ENCODE results near the gene SCAP.
"Not testable (repeated sequence)": the region's sequence is repeated elsewhere in the genome, so short reads cannot be mapped to it uniquely, and the experiment has no call there.

Gene SCAP

DNA sequence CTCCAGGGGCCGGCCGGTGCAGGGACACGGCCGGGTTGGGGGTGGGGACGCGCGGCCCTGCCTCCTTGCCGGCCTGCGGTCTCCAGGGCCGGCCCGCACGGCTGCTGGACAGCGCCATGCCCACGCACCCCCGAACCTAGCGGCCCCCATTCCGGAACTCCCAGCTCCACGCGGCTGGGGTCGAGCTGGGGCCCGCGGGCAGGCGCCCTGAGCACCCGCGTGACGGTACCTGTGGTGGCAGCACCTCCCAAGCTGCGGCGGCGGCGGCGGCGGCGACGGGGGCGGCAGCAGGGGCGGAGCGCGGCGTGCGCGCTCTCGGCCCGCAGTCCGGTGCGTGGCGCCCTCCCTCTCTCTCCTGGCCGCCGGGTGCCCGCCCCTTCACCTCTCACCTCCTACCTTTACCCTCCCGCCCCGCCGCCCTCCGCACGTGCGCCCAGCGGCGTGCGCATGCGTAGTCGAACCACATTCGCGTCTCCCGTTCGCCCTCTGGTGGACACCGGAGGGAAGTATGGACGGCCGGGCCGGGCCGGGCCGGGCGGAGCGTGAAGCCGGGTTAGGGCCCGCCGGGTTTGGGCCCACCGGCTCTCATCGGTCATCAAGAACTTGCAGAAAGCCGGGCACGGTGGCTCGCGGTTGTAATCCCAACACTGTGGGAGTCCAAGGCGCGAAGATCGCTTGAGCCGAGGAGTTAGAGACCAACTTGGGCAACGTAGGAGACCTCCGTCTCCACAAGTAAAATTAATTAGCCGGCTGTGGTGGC, at the start of gene SCAP:
Gene SCAP, minus strand, starts transcription at position 372 of the 760 bp plus-strand sequence. CDS start 32,948 bp downstream, outside the sequence.
- peak; percentile 91 for DNase-seq (ENCODE audit: low read depth)

DNA sequence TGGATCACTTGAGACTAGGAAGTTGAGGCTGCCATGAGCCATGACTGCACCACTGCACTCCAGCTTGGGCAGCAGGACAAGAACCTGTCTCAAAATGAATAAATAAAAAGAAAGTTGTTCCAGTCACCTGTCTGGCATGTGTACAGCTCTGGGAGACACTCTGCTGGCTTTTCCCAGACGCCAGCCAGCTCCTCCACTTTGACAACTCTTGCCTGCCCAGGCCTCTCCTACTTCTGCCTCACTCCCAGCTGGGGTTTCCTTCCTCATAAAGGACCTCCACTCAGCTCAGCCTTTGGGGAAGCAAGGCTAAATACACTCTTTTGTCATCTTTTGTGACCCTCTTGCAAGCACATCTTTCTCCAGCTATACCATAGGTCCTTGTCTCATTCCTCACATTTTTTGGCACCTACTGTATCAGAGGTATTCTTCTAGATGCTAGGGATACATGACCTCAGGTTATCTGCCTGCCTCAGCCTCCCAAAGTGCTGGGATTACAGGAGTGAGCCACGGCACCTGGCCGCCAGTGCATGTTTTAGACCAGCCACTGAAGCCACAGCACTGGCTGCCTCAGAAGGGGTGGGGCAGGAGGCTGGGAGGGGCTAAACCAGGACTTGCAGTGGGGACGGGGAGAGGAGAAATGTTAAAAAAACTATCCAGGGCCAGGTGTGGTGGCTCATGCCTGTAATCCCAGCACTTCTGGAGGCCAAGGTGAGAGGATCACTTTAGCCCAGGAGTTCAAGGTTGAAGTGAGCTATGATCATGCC, 47.8 kb upstream of the SCAP start:
- DNase-seq (ENCODE audit: low read depth): no peak

DNA sequence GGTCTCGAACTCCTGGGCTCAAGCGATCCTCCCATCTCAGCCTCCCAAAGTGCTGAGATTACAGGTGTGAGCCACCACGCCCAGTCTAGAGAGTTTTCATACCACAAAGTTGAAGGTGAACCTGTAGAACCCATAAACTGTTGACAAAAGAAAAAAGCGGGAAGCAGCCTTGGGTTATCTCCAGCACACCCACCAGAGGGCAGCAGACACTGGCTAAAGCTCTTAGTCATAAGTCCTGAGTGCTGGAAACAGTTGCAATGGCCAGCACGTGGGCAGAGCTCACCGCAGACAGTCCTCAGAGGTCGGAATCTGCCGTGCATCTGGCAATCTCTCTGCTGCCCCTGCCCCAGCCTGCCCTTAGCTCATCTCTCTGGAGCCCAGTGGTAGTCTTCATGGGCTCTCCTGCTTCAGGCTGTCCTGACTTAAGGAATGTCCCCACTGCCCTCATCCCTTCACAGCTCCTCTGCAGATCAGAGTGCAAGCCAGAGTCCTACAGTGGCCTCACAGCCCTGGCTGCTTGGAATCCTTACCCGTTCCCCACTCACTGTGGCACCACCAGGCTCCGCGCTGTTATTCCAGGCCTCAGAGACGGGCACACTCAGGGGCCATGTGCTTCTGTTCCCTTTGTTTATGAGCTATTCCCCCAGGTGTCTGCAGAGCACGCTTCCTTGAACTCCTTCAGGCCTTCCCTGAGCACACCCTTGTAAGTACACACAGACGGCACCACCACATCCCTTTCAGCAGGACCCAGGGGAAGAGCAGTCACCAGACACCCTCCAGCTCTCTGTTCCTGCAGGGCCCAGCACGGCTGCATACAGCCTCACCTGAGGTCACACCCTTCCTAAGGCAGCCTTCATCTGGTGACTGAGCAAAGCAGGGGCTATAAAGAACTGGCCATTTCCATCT, 46.6 kb upstream of the SCAP start:
- peak; percentile 56 for DNase-seq (ENCODE audit: low read depth)

DNA sequence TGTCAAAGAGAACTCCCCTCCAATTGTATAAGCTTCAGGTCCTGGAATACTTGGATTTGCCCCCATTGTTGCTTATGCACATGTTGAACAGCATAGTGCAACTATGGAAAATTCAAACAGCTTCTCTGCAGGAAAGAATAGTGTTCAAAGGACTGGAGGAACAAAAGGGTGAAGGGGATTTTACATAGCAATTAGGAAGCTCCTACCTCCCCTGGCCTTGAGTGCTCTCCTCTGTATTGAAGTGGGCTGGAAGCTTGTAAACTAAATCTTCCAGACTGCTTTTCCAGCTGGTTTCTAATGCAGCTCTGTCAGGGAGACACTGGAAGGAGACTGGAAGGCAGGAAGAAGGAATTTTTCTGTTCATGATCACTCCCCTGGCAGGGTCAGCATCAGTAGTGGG, 45.0 kb upstream of the SCAP start:
- no peak for DNase-seq (ENCODE audit: low read depth)

DNA sequence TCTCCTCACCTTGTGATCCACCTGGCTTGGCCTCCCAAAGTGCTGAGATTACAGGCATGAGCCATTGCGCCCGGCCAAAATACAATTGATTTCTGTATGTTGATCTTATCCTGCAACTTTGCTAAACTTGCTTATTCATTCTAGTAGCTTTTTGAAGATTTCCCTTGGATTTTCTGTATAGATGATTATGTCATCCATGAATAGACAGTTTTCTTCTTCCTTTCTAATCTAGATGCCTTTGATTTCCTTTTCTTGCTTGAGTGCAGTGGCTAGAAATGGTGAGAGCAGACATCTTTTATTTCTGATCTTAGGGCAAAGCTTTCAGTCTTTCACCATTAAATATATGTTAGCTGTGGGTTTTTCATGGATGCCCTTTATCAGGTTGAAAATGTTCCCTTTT, 42.2 kb upstream of the SCAP start:
- no peak for DNase-seq (ENCODE audit: low read depth)

DNA sequence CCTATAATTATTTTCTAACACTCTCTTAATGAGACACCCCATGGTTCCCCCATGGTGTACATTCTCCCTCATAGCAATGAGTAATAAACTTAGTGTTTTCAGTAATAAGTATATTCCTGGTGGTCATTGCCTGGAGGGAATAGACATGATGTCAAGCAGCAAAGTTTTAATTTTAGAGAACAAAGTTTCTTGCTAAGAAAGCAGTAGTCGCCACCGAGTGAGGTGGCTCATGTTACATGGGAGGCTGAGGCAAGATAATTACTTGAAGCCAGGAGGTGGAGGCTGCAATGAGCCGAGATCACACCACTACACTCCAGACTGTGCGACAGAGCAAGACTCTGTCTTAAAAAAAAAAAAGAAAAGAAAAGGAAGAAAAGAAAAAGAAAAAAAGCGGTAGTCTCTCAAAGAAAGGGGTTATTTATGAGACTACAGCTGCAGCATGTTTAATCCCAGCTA, 40.2 kb upstream of the SCAP start:
- DNase-seq (ENCODE audit: low read depth): no peak

DNA sequence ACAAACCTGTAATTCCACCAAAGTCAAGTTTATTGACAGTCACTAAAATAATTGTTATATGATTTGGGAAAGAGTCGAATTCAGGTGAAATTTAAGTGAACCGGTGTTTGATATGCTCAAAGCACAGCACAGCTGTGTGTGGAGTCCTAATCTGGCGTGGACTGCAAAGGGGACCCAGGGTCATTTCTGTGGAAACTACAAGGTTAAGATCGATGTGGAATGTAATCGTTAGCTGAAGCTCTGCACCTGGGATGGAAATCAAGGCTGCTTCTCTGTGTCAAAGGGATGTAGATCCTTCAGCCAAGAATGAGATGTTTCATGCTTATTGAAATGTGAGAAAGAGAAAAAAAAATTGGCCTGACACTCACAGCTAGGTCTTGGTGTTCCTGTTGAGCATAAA, 39.4 kb upstream of the SCAP start:
- DNase-seq (ENCODE audit: low read depth): no peak

DNA sequence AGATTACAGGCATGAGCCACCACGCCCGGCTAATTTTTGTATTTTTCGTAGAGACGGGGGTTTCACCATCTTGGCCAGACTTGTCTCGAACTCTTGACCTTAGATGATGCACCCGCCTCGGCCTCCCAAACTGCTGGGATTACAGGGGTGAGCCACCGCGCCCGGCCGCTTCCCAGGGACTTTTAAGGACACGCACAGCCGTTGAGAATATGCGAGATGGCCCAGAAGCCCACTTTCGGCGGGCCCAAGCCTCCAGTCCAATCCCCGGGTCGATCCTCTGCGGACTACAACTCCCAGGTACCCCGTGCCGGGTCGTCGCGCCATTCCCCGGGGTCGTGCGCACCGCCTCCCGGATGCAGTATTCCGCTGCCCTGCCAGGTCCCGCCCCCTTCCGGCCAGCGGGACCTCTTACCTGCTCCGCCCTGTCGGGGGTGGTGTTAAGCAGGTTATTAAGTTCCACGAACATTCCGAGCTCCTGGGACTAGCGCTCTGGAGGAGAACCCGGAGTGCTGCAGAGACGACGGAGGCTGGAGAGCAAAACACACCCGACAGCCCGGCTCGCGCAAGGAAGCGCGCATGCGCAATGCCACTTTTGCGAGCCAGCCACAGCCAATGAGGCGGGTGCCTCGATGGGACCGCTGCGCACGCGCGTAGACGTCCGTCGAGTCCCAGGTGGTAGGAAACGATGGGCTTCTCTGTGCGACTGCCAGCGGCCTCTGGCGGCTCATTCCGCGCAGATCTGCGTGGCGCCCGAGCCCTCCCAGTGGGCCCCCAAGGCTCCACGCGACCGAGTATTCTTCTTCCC, 37.6 kb upstream of the SCAP start, which contains the start of gene ELP6:
Gene ELP6, minus strand, starts transcription at position 588 of the 805 bp plus-strand sequence. Its CDS starts 122 bp downstream, at position 466.
- peak; percentile 93 for DNase-seq (ENCODE audit: low read depth)

DNA sequence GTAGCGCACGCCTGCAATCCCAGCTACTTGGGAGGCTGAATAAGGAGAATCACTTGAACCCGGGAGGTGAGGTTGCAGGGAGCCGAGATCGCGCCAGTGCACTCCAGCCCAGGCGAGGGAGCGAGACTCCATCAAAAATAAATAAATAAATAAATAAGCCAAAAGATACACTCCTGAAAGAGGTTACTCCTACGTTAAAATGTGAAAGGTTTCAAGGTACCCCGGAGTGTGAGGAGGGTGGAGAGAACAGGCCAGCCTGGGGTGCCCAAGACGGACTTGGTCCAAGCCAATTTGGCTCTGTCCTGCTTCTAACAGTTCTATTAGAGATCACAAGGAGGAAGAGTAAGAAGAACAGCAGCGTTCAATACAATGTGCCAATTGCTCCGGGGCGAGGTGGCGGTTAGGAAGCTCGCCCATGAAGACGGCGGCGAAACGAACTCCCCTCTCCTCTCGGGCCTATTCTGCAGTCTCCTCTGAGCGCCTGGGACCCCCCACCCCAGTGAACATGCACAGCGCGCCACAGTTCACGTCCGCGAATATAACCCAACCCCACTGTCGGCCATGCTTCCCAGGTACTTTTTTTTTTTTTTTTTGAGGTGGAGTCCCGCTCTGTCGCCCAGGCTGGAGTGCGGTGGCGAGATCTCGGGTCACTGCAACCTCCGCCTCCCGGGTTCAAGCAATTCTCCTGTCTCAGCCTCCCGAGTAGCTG, 36.8 kb upstream of the SCAP start:
- DNase-seq (ENCODE audit: low read depth): no peak

DNA sequence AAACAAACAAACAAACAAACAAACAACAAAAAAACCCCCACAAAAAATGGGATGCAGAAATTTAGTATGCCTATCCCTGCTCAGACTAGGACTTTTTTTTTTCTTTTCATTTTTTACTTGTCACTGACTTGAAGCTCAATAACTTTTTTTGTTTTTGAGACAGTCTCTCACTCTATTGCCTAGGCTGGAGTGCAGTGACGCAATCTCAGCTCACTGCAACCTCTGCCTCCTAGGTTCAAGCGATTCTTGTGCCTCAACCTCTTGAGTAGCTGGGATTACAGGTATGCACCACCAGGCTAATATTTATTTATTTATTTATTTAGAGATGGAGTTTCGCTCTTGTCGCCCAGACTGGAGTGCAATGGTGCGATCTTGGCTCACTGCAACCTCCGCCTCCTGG, 29.5 kb upstream of the SCAP start:
- DNase-seq (ENCODE audit: low read depth): not testable (repeated sequence)

DNA sequence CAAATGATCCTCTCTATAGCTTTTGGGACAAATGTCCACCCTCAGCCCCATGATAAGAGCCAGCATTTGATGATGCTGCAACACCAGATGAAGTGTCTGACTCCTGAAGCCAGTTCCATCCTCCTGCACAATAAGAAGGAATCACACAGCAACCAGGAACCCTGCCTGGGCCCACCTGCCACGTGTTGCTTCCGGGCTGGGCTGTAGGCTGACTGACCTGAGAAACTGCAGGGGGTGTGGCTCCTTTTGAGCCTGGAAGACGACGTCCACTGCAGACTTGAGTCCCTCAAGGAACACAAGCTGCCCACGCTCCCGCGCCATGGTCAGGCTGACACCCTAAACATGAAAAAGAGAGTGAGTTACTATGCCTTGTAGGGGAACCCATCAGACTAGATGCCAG, 28.4 kb upstream of the SCAP start:
- no peak for DNase-seq (ENCODE audit: low read depth)

DNA sequence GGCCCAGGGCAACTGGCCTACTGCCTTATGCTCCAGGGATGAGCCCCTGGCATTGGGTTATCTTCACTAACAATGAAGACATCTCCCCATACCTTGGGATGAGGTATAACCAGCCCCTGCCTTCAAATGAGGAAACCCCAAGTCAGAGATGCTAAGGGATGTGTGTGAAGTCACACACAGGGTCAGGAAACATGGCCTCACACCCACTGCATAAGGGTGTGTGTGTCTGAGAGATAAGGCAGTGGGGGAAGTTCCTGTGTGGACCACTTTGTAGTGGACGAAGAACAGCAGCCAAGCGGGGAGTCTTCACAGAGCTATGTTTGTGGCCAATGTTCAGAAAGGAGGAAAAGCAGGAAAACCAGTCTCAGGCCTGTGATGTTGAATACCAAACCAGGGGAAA, 27.3 kb upstream of the SCAP start:
- DNase-seq (ENCODE audit: low read depth): no peak

DNA sequence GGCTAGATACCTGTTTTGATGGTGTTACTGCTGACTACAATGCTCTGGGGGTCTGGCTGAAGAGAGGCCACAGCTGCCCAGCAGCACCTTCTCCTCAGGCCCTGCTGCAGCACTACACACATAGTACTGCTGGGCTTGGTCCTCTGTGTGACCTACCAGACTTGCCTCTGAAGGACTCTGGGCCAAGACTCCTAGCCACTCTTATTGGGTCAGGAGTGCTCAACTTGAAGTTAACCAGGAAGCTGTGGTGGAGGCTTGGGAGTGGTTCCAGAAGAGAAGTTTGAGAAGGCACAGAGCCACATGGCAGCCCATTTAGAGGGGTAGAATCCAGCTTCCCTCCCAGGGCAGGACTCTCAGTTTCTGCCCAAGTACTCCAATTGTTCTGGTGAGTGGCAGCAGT, 21.2 kb upstream of the SCAP start:
- DNase-seq (ENCODE audit: low read depth): no peak

DNA sequence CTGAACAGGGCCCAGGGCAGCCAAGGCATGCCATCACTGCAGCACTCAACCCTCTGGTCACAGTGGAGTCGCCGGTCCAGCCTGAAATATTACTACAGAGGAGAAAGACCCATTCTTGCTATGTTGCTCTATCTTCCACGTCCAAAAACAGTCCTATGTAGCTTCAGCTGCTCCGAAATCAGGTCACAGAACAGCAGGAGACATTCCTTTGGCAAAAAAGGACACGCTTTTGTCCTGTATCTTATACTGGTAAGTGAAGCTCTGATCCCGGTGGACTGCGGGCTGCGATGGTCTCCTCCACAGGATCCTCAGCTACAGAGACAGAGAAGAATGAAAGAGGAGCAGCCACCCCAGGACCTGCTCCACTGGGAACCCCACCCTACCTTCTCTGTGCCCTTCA, 20.1 kb upstream of the SCAP start:
- DNase-seq (ENCODE audit: low read depth): no peak

DNA sequence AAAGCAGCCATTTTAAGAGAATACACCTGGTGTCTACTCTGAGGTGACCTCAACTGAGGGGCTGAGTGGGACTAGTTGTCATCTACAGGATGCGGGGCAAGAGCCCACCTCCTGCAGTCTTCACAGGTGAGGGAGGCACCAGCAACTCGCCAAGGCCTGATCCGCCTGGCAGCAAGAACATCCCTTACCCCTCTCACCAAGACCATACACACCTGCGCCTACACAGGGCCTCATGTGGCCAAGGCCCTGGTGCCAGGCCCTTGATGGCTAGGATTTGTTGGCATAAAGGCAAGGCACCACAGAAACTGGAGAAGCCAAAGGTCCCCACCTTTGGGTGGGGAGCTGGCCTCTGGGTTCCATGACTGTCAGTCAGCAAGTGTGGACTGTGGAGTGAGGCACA, 19.4 kb upstream of the SCAP start:
- no peak for DNase-seq (ENCODE audit: low read depth)

DNA sequence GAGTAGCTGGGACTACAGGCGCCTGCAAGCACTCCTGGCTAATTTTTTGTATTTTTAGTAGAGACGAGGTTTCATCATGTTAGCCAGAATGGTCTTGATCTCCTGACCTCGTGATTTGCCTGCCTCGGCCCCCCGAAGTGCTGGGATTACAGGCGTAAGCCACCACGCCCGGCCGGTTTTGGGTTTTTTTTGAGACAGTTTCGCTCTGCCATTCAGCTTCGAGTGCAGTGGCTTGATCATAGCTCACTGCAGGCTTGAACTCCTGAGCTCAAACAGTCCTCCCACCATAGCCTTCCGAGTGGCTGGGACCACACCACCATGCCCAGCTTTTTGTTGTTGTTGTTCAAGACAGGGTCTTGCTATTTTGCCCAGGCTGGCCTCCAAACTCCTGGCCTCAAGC, 16.0 kb upstream of the SCAP start:
- DNase-seq (ENCODE audit: low read depth): no peak

DNA sequence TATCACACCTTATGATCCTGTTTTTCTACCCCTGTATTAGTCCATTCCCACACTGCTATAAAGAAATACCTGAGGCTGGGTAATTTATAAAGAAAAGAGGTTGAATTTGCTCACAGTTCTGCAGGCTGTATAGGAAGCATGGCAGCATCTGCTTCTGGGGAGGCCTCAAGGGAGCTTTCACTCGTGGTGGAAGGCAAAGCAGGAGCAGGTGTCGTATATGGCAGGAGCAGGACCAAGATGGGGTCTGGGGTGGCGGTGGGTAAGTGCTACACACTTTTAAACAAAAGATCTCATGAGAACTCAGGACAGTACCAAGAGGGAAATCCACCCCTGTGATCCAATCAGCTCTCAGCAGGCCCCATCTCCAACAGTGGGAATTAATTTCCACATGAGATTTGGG, 15.4 kb upstream of the SCAP start:
- DNase-seq (ENCODE audit: low read depth): no peak

DNA sequence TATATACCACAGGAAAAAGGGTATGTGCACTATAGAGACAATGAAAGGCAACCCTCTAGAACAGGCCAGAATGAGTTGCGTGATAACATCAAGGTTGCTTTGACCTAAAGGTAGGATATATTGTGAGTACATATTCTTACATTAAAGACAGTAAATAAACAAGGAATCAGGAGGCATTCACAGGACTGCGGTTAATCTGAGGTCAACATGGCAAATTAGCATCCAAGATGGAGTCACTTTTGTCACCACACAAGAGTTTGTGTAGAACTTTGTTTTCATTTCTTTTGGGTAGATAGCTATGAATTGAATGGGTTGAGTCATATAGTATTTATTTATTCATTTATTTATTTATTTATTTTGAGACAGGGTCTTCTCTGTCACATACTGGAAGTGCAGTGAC, 11.5 kb upstream of the SCAP start:
- no peak for DNase-seq (ENCODE audit: low read depth)

DNA sequence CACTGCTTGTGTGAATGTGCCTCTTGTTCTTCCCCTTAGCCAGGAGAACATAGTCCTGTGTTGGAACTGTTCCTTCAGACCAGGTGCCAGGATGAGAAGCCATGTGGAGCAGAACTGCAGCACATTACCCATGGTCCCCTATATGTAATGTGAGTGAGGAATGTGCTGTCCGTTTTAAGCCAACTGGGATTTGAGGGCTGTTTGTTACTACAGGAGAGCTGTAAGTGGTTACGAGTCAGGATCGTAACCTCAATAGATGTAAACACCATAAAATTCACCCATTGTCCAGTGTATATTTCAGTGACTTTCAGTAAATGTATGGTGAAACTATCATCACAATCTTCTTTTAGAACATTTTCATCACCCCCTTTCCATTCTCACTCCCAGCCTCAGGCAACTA, 10.1 kb upstream of the SCAP start:
- DNase-seq (ENCODE audit: low read depth): no peak

DNA sequence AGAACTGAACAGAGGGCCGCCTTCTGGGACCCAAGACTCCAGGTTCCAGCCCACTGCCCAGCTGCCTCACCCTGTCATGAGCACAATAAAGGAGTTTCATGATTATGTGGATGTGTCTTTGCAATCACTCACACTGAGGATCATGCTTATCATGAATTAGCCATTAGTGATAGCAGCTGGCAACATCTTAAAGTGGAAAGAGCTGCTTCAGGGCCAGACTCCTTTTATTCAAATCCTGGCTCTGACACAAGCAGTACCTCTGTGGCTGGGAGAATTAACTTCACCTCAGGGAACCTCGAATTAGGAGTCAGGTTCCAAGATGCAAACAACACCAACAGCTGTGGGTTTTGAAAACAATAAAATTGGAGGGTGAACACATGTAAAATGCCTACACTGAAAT, 6.6 kb upstream of the SCAP start:
- DNase-seq (ENCODE audit: low read depth): no peak

DNA sequence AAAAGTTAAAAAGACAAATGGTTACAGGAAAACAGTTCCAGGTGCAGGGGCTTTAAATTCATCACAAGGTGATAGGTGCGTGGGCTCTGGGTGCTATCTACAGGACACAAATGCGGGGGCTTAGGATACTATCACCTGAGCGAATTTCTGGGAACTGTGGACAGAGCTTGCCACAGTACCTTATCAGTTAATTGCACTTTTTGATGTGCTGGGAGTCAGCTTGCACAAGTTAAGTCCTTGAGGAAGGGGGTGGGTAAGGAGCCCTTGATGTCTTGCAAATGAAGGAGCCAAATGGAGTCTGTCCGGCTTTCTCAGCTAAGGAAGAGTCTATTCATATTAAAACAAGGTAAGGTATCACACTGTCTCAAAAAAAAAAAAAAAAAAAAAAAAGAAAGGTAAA, 6.0 kb upstream of the SCAP start:
- not testable (repeated sequence) for DNase-seq (ENCODE audit: low read depth)

All from stimulated activated CD8-positive, alpha-beta memory T cell treated with anti-CD3 and anti-CD28 coated beads, Interleukin-4, amount 100 ng/mL, for 24 hours (primary cell).